GM10266 (cell line): ENCODE measurements around the gene RTP3.

Source experiments
- DNase-seq: peaks from one replicate; pipeline ENCODE4 v3.0.0; 2012; ENCODE audit errors: extremely low spot score
- TF ChIP-seq, protein P1 (sequence below): IDR thresholded peaks from 2 replicates; pipeline ENCODE4 v1.5.1; 2012; ENCODE audit warnings: mild to moderate bottlenecking, low read depth; ENCODE audit not compliant: control insufficient read depth, insufficient read depth; ENCODE audit errors: missing control alignments

Gene RTP3

DNA sequence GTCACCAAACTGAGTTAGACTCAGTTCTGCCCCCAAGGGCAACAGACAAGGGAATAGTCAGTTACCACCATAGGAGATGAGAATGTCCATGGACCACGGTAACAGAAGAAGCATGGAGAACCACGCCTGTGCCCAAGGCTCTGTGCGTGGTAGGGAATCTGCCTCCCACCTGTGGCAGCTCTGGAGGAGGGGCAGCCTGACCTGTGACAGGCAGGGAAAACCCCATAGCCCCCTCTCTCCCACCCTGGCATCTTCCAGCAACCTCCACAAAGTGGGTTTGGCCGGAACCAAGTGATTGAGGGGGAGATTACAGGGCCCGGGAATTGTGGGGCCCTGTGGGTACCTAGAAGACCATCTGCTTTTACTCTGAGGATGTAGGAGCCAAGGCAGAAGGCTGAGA lies 18.8 kb upstream of the RTP3 start:
- no peak for DNase-seq
- TF ChIP-seq, protein P1, sequence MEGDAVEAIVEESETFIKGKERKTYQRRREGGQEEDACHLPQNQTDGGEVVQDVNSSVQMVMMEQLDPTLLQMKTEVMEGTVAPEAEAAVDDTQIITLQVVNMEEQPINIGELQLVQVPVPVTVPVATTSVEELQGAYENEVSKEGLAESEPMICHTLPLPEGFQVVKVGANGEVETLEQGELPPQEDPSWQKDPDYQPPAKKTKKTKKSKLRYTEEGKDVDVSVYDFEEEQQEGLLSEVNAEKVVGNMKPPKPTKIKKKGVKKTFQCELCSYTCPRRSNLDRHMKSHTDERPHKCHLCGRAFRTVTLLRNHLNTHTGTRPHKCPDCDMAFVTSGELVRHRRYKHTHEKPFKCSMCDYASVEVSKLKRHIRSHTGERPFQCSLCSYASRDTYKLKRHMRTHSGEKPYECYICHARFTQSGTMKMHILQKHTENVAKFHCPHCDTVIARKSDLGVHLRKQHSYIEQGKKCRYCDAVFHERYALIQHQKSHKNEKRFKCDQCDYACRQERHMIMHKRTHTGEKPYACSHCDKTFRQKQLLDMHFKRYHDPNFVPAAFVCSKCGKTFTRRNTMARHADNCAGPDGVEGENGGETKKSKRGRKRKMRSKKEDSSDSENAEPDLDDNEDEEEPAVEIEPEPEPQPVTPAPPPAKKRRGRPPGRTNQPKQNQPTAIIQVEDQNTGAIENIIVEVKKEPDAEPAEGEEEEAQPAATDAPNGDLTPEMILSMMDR: no peak

GRCh38 chr3:46479696-46480095 lies 18.1 kb upstream of the RTP3 start:
- DNase-seq: no peak
- TF ChIP-seq, protein P1: no peak

- TF ChIP-seq, protein P1: no peak
- no peak for DNase-seq
Observed at GRCh38 chr3:46480491-46481195, 17.1 kb upstream of the RTP3 start.

- TF ChIP-seq, protein P1: no peak
- DNase-seq: no peak
Observed at GRCh38 chr3:46481636-46482035, 16.1 kb upstream of the RTP3 start.

DNA sequence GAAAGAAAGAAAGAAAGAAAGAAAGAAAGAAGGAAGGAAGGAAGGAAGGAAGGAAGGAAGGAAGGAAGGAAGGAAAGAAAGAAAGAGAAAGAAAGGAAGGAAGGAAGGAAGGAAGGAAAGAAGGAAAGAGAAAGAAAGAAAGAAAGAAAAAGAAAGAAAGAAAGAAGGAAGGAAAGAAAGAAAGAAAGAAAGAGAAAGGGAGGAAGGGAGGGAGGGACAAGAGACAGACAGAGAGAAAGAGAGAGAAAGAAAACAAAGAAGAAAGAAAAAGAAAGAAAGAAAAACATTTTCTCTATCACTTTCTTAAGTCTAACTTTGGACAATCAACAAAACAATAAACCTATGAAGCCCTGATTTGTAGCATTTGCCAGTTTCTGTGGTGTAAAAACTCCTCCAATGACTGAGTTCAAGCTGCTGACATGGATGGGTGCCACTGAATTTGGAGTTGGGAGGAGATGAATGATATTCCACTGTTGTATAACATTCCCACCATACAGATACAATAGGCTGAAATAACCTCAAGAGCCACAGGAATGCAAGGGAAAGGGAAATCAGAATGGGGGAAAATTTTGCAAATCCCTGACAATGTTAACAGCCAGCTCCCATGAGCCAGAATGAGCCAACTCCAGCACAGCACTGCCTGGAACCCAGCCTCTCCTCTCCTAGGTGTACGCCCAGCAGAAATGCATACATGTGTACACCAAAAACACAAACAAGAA lies 15.0 kb upstream of the RTP3 start:
- no peak for DNase-seq
- TF ChIP-seq, protein P1: no peak

DNA sequence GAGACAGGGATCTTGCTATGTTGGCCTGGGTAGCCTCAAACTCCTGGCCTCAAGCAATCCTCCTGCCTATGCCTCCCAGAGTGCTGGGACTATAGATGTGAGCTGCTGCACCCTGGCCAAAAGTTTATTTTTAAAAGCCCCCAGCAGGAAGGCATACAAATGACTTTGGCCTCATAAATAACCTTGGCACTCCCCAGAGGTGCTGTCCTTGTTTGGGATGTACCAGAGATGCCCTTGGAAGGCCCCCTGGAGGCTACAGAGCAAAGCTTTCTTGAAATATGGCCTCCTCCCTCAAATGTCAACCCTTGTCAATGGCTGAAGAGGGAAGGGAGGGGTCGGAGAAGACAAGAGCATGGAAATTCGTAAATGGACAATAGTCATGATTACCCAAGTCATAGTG lies 14.0 kb upstream of the RTP3 start:
- DNase-seq: no peak

More for the DNA sequence above, 14.0 kb upstream of the RTP3 start:
- TF ChIP-seq, protein P1: no peak
